HG03095 (cell line): ENCODE measurements around the gene SUSD5.
"Not testable (repeated sequence)": the region's sequence is repeated elsewhere in the genome, so short reads cannot be mapped to it uniquely, and the experiment has no call there.

Experiments used
- ATAC-seq: cut with Tn5 transposase; IDR thresholded peaks from one replicate; pipeline ENCODE4 v1.9.1; 2021; ENCODE audit warnings: moderate library complexity; ENCODE audit not compliant: unreplicated experiment

SUSD5 gene

DNA sequence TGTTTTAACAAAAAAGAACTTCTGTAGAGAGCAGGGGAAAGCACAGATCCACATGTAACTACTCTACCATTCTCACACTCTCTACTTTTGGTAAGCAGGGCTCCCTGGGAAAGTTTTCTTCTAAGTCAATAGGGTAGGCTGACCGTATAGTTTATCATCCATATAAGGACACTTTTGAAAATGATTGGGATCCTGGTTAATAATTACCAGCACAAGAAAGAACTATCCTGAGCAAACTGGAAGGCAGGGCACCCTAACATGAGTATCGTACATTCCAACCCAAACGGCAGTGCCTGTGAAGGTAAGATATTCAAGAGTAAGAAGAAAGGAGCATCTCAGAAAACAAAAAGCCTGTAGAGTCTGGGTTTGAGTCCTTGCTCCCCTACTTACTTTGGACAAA lies 22.1 kb downstream of the SUSD5 start:
- no peak for ATAC-seq

DNA sequence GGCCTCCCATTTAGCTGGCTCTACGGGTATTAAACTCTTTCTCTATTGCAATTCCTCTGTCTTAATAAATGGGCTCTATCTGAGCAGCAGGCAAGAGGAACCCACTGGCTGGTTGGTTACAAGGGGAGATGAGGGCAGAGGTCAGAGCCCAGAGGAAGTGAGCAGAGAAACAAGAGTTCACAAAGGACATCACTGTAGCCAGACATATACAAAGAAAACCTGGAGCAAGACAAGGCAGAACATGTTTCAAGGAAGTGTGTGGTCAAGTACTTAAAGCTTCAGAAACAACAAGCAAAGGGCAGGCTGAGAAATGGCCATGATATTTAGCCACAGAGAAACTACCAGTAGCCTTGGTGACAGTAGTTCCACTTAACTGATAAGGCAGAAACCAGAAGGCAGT lies 24.3 kb downstream of the SUSD5 start:
- no peak for ATAC-seq

DNA sequence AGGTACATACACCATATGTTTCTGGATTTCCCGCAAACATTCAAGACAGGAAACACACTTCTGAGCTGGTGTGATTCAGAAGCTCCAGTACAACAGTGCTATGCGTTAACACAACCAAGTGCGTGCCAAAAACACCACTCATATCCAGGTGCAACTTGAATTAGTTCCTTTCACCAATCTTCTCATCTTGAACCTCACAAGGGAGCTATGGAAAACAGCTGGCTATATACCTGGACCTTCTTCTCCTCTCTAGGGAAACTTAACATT lies 31.3 kb downstream of the SUSD5 start:
- no peak for ATAC-seq

DNA sequence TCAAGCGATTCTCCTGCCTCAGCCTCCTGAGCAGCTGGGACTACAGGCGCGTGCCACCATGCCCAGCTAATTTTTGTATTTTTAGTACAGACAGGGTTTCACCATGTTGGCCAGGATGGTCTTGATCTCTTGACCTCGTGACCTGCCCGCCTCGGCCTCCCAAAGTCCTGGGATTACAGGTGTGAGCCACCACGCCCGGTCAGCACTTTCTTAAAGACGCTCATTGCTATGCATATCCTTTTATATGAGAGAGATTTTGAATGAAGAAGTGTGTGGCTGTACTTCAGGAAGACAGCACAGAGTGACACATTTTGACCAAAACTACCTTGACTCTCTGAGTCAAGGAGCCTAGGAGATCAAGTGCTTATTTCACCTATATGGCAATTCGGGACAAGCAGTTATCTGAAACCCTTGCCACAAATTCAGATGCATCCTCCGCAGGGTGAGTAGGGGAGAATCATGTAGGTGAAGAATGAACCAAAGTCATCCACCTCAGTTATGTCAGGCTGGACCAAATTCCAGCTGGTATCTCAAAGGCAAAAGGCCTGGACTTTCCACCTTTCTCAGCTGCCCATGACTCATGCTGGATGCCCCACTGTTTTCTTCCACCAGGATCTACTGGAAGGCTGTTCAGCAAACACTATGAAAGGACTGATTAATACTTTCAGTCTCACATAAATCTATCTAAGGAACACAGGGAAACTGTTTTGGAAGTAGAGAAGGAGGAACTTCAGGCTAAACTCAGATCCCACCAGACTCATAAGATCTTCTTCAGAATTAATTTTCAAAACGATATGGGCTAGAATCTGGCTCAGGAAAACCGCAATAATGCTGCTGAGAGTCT lies 31.9 kb downstream of the SUSD5 start:
- no peak for ATAC-seq

DNA sequence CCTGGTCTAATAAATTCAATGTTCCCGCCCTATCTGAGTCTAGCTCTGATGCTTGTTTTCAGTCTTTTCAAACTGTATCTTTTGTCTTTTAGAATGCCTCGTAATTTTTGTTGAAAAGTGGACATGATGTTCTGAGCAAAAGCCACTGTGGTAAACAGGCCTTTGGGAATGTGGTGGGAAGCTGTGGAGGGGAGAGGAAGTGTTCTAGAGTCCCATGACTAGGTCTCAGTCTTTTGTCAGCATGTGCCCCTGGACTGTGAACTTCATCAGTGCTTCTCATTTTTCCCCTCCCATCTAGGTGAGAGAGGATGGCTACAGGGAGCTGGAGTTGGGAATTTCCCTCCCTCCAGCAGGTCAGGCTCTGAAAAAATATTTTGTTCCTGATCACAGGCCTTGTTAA lies 33.7 kb downstream of the SUSD5 start:
- ATAC-seq, result no peak

DNA sequence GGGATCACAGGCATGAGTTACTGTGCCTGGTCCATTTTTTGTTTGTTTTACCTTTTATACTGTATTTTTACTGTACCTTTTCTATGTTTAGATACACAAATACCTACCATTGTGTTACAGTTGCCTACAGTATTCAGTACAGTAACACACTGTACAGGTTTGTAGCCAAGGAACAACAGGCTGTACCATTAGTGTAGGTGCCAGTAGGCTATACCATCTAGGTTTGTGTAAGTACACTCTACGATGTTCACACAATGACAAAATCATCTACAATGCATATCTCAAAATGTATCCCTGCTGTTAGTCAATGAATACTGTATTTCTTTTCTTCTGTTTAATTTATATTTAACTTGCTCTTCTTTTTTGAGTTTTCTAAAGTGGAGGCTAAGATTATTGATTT lies 37.0 kb downstream of the SUSD5 start:
- ATAC-seq, result not testable (repeated sequence)

DNA sequence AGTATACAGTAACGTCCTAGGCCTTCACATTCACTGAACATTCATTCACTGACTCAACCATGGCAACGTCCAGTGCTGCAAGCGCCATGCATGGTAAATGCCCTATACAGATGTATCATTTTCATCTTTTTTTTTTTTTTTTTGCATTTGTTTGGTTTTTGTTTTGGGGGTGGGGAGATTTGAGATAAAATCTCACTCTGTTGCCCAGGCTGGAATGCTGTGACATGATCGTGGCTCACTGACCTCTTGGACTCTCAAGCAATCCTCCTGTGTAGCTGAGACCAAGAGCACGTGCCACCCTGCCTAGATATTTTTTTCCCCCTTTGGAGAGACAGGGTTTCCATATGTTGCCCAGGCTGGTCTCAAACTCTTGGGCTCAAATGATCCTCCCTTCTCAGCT lies 37.4 kb downstream of the SUSD5 start:
- ATAC-seq, result no peak

DNA sequence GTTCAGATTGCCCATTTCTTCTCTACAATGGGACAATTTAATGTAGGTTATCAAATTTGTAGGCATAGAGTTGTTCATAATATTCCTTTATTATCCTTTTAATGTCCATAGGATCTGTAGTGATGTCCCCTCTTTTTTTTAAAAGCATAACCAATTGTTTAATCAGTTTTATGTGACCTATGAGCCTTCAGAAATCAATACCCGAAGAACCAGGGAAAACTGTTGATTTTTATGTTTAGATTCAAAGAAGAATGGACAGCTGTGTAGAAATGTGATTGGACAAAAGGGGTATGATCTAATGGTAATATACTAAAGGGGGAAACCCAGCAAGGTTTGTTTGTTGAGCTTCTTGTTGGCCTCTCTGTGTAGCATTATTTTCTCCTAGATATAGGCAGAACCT lies 39.5 kb downstream of the SUSD5 start:
- ATAC-seq, result no peak

DNA sequence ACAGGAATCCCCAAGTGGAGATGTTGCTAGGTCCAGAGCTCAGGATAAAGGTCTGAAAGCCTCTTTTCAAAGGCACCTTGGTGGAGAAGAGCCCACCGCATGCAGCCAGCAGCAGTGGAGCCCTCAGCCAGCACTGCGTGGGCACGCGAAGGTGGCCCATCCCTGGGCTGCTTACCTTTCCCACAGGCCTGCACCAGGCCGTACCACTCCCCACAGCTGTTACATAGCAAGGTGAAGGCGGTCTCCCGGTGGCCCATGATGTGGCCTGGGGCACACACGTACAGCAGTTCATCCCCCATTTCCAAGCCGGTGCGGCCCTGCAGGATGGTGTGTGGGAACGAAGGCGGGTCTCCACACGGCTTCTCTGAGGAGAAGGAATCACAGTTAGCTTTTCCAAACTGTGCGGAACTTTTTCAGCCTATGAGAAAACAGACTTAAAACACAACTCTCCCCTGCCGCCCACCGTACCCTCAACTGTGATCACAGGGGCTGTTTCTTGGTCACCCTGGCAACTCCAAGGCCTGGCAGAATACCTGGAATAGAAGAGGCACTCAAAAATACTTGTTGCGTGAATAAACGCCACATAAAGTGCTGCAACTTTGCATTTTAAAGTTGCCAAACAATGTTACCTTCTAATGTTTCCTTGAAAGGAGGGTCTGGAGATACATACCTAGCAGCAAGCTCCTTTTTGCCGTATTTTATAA lies 43.7 kb downstream of the SUSD5 start:
- ATAC-seq, result no peak

DNA sequence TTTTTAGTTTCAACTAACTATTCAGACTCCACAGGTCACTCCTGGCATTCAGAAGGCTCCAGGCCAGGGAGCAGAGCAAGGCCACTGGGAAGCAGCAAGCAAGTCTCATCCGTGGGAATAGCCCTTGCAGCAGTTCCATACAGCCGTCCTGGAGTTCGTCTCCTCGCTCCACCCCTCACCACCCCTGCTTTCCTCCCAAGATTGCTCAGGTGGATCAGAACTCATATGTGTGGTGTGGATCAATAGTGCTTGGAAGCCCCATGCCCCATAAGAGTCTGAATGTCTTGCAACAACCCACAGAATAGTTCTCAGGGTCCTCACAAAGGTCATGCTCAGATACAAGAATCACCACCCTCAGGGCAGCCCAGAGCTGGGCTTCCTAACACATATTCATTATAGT lies 44.5 kb downstream of the SUSD5 start:
- no peak for ATAC-seq

DNA sequence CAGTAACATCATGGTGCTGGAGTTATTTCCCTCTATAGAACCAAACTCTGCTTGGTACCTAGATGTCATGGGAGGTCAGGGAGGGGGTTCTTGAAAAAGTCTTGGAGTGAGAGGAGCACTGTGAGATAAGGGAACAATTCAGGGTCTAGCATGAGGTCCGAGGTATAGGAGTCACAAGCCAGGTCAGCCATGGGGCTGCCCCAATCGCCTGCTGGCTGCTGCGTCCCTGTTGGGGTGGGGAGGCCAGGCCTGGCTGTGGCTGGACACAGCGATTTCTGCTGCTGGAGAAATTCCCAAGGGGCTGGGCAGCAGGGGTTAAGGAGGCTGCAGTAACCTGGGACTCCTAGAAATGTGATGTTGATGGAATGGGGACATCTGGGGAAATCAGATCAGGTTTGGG lies 44.9 kb downstream of the SUSD5 start:
- no peak for ATAC-seq

DNA sequence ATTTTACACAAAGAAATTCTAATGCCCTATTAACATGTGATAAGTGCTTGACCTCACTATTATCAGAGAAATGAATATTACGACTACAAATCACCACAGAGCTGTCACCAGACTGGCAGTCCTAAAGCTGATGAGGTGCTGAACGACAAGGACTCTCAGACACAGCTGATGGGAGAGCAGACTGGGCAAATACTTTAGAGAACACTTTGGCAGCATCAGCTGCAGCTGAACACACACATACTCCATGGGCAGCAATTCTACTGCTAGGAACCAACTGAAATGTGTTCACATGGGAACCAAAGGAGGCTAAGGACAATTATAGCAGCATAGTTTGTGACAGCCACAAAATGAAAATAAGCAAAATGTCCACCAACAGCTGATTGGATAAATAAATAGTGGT lies 45.5 kb downstream of the SUSD5 start:
- ATAC-seq, result no peak

DNA sequence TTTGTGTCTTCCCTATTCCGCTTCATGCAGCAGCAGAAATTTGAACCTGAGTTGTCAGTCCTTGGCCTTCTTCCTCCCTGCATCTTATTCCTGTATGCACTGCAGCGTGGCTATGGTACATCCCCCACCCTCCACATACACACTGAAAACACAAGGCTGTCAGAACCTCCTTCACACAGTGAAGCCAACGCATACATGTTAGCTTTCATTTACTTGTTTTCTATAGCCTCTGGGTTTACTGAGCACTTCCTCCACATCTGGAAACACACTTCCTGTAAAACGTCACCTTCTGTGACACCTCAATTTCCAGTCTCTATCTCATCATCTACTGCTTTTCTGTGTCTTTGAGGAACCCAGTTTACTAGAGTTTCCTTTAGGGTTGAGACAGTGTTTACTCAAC lies 47.0 kb downstream of the SUSD5 start:
- ATAC-seq, result no peak

DNA sequence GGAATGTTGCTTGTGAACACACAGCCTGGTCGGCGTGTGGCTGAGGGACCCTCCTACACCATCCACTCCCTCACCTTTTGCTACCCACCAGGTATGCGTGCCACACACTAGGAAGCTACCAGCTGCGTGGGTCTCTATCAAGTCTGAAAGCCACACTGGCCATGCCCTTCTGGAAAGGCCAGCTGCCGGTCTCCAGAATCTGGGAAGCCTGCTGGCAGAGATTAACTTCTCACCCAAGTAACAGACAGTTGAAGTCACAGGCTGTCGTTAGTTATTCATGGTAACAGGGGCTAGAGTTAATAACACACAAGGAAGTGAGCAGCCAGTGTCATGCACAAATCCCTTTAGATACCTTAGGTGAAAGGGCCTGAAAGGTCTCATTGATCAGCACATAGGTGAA lies 48.1 kb downstream of the SUSD5 start:
- ATAC-seq, result no peak

DNA sequence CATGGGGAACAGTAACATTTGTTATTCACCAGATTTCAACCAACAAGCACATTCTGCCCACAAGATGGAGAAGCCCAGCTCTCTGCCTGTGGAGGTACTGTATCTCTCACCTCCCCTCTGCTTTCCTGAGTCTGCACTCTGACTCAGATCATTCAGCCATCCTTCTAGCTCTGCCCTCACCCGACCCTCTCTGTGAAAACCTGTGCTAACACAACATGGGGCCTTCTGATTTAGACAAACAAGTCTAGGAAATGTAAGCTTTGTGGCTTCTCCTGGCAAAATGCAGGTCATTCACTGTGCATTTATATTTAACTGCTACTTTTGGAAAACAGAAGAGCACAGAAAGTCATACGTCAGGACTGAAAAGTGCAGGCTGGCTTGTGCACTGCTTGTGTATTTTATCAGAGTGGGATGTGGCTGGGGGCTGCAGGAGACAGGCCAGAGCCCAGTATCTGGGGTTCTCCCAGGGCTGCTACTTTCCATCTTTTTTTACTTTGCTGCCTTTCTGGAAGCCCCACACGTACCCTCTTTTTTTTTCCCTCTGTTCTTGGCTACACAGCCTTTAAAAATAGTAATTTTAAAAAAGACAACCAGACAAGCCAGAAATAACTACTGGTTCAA lies 50.8 kb downstream of the SUSD5 start:
- no peak for ATAC-seq

DNA sequence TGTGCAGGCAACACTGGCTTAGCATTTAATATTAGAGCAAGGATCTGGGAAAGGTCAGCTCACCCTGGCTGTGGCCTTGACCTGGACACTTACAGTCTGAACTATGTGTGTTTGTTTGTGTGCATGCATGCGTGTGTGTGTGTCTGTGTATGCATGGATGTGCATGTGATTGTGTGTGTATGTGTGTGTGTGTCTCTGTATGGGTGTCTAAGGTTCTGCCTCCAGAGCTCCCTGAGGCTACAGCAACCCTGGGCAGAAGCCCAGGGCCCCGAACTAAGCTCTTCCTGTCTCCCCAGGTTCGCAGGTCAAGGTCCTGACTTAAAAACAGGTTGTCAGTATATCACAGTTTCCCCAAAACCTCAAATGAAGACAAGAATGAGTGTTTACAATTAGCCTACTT lies 51.3 kb downstream of the SUSD5 start:
- no peak for ATAC-seq

DNA sequence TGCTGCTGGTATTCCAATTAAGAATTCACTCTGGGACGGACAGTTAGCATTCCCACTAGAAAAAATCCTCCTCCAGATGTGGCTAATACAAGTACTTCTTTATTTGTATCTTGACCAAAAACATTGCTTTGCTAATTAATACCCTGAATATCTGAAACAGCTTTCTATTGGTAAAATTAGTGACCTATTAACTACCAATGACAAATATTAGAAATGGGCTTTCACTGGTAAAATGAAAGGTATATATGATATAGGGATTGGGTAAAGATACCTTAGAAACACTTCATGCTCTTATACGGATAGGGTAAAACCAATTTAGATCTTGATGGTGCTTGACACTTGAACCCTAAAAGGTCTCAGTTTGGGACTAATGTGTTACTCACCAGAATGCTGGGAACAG lies 52.5 kb downstream of the SUSD5 start:
- no peak for ATAC-seq

DNA sequence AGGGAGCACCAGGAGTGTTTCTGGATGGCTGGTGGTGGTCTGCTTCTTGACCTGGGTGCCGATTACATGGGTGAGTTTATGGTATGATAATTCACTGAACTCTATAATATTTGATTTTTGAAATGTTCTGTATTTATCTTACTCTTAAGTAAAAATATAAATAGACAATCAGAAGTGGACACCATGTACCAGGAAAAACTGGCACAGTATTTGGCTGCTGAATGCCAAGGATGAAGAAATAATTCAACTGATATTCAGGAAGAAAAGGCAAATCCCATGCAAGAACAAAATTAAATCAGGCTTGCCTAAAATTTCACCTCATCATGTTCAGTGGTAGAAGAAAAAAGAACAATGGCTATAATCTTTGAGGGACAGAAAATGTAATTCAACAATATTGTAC lies 53.2 kb downstream of the SUSD5 start:
- ATAC-seq, result no peak

DNA sequence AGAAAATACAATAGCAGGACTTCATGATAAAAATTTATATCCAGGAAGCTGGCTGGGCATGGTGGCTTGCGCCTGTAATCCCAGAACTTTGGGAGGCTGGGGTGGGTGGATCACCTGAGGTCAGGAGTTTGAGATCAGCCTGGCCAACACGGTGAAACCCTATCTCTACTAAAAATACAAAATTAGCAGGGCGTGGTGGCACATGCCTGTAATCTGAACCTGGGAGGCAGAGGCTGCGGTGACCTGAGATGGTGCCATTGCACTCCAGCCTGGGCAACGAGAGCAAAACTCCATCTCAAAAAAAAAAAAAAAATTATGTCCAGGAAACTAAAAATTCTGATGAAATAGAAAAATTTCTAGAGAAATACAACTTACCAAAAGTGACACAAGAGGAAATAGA lies 56.0 kb downstream of the SUSD5 start:
- not testable (repeated sequence) for ATAC-seq

DNA sequence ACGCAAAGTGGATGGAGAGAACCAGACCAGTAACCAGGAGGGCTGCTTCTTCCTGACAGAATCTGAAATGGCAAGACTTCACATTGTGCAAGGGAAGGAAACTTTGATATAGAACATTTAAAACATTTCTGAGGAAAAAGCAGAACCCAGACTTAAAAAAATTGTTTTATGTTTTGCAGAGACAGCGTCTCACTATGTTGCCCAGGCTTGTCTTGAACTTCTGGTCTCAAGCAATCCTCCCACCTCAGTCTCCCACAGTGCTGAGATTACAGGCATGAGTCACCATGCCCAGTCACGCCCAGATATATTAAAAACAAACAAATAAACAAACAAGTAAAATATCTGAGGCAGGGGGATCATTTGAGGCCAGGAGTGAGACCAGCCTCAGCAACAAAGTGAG lies 58.6 kb downstream of the SUSD5 start:
- no peak for ATAC-seq

DNA sequence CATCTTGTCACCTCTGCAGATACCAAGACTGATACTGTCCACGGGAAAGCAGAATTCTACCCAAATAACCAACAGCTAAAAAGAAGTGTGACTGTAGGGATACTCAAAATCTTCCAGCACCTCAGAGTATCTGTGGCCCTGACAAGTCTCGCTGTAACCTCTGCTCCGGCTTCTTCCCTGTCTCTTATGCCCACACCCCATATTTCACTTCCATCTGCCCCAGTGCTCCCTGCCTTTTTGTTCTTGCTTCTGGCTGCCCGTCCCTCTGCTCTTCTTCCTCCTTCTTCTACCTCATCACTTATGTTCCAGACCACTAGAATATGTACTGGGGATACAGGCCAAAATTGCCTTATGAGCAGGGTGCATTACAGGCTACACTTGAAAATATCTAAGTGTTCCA lies 59.4 kb downstream of the SUSD5 start:
- no peak for ATAC-seq

DNA sequence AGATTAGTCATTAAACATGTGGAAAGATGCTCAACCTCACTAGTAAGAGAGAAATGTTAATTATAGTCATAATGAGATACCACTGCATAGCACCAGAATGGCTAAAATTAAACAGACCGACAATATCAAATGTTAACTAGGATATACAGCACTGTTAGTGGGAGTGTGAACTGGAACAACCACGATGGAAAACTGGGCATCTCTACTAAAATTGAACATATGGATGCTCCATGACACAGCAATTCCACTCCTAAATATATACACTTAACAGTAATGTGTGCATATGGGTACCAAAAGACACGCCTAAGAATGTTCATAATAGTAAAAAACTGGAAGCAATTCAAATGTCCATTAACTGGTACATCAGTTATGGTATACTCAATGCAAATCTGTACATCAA lies 63.3 kb downstream of the SUSD5 start:
- ATAC-seq, result no peak
